Activated gamma-delta T cell treated with Interleukin-2 at 50 U/mL for 16 hours (primary cell): Measurements from ENCODE around the gene PILRA.
"Not testable (repeated sequence)": the region's sequence is repeated elsewhere in the genome, so short reads cannot be mapped to it uniquely, and the experiment has no call there.

Experiments used
- DNase-seq: peaks from one replicate; pipeline ENCODE4 v3.0.0-alpha.2; 2020

The PILRA gene

DNA sequence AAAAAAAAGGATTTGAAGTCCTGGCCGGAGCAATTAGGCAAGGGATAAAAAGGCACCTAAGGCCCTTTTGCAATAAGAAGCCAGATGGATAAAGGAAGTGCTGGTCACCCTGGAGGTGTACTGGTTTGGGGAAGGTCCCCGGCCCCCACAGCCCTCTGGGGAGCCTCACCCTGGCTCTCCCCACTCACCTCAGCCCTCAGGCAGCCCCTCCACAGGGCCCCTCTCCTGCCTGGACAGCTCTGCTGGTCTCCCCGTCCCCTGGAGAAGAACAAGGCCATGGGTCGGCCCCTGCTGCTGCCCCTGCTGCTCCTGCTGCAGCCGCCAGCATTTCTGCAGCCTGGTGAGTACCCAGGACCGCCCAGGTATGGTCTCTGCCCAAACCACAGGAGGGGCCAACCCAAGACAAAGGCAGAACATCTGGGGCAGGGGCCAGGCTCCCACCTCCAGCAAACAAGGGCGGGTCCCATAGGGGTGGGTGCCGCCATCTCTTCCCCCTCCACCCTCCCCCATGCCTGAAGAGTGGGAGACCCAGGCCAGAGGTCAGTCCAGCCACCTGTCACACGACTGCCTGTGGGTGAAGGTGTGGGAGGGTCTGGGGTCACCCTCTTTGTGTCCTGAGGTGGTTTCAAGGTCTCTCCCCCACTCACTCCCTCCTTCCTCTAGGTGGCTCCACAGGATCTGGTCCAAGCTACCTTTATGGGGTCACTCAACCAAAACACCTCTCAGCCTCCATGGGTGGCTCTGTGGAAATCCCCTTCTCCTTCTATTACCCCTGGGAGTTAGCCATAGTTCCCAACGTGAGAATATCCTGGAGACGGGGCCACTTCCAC is 15.0 kb upstream of the PILRA start, which contains the start of gene PILRB:
Gene PILRB (plus strand): TSS at position 91 of the 830 bp plus-strand sequence. CDS start 186 bp downstream, at position 277.
- DNase-seq, result no peak

DNA sequence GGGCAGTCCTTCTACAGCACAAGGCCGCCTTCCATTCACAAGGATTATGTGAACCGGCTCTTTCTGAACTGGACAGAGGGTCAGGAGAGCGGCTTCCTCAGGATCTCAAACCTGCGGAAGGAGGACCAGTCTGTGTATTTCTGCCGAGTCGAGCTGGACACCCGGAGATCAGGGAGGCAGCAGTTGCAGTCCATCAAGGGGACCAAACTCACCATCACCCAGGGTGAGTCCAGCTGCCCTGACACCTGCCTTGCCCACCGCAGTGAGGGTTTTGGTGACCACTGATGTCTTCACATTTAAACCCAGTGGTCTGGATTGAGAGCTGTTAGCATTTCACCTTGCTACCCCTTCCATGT is 14.5 kb upstream of the PILRA start:
- no peak for DNase-seq

DNA sequence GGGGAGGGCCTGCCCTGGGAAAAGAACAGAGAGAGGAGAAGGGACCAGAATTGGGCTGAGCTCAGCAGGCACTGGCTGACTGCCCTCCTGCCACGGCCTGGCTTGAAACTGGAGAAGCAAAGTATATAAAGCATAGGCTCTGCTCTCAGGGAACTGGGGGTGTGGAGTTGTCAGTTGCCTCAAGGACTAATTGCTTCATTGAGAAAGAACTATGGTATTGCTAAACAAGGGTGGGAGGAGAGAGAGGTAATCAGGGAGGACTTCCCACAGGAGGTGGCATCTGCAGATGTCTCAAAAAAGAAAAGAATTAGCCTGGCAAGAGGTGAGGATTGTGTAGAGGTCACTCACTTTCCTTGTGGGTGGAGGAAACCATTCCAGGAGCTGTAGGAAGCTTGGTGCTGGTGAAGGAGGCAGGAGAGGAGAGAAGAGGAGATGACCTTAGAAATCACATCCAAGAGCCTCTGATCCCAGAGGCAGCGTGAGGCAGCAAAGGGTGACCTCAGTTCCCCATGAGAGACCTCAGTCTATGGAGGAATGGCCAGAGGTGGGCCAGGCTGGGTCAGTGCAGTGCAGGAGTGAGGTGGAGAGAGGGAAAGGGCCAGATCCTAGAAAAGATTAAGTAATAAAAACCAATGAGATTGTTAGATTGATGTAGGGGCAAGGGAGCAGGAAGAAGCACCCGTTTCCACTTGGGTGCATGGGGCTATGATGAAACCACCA is 13.0 kb upstream of the PILRA start:
- DNase-seq, result no peak

DNA sequence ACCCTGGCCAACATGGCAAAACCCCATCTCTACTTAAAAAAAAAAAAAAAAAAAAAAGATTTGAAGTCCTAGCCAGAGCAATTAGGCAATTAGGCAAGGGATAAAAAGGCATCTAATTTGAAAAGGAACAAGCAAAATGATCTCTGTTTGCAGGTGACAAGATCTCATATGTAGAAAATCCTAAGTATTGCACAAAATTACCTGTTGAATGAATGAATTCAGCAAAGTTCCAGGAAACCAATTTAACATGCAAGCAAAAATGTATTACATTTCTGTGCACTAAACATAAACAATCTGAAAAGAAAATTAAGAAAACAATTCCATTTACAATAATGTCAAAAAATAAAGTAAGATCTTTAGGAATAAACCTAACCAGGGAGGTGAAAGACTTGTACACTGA is 10.2 kb upstream of the PILRA start:
- DNase-seq, result no peak

DNA sequence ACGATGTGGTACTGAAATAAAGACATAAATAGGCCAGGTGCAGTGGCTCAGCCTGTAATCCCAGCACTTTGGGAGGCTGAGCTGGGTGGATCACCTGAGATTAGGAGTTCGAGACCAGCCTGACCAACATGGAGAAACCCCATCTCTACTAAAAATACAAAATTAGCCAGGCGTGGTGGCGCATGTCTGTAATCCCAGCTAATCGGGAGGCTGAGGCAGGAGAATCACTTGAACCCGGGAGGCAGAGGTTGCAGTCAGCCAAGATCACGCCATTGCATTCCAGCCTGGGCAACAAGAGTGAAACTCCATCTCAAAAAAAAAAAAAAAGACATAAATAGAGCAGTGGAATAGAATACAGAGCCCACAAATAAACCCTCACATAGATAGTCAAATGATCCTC is 9.5 kb upstream of the PILRA start:
- not testable (repeated sequence) for DNase-seq

DNA sequence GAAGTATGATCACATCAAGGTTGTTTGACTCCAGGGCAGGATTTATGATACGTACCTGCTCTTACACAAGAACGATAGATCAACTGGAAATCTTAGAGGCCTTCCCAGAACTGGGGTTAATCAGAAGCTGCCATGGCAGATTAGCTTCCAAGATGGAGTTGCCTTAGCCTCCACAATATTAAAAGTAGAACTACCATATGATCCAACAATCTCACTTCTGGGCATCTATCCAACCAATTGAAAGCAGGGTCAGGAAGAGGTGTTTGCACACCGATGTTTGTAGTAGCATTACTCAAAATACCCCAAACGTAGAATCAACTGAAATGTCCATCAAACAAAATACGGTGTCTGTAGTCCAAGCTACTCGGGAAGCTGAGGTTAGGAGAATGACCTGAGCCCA is 8.8 kb upstream of the PILRA start:
- DNase-seq, result no peak

DNA sequence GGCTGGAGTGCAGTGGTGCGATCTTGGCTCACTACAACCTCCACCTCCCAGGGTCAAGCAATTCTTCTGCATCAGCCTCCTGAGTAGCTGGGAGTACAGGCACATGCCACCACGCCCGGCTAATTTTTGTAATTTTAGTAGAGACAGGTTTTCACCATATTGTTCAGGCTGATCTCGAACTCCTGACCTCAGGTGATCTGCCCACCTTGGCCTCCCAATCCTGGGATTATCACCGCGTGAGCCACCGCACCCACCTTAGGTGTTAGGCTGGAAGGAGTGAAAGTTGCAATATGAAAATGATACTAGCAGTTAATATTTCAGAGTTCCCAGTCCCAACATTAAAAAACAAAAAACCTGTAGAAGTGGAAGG is 7.3 kb upstream of the PILRA start:
- not testable (repeated sequence) for DNase-seq

DNA sequence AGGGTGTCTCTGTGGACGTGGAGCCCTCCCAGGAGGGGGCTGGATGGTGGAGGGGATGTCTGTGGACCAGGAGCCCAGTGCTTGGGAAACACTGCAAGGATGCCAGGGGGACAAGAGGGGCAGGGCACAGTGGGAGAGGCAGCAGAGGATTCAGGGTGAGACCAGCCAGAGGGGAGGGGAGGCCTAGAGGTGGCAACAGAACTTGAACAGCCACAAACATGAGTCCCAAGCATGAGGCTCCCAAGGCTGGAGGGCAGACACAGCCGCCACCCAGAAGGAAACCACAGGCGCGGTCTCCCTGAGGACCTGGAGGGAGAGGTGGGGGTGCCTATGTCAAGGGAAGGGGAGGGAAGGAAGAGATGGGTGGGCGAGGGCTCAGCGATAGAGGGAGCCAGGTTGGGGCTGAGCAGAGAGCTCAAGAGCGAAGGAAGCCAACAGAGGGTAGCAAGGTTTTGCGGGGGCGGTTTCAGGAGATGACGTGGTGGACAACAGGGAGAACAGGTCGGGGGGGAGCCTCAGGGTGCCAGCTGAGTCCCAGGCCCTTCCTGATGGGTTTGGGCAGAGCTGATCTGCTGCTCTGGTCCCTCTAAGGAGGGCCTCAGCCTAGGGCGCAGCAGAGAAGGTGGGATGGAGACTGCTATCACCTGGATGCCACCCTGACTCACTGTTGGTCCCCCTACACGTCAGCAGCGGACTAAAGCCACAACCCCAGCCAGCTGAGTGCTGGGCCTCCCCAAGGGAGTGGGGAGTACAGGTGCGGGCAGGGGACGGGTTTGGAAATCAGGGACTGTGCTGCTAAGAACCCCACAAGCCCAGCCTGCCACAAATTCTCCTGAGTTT is 6.7 kb upstream of the PILRA start:
- no peak for DNase-seq

DNA sequence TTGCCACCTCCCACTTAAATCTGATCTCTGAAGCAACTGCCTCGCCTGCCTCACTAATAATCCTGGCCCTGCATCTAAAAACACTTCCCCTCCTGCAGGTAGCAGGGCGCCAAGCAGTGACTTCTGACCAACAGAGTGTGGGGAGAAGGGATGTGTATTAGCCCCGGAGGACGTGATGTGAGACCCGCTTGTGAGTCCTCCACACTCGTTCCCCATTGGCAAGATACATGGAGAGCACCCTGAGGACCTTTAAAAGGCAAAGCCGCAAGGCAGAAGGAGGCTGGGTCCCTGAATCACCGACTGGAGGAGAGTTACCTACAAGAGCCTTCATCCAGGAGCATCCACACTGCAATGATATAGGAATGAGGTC is 6.1 kb upstream of the PILRA start:
- DNase-seq, result no peak

DNA sequence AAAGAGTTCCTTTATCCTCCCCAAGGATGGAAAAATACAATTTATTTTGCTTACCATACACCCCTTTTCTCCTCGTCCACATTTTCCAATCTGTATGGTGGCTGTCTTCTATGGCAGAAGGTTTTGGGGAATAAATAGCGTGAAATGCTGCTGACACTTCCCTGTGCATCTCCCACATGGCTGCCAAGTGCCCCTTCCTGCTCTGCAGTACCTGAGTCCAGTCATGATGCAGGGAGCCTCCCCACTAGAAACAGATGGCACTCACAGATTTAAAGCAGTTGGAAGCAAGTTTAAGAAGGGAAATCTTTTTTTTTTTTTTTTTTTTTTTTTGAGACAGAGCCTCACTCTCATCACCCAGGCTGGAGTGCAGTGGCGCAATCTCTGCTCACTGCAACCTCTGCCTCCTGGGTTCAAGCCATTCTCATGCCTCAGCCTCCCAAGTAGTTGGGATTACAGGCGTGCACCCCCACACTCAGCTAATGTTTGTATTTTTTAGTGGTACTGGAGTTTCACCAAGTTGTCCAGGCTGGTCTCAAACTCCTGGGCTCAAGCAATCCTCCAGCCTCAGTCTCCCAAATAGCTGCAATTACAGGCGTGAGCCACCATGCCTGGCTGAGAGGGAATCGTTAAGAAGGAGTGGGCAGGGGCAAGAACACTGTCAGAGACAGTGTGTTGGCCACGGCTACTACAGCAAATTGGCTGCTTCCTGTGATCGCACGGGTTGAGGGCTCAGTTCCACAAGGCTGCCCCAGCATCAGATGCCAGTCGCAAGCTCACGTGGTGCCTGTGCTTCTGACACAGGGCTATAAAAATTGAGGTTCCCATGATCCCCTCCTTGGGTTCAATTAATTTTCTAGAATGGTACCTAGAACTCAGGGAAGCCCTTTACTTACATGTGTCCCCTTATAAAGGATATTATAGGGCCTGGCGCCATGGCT is 5.3 kb upstream of the PILRA start:
- DNase-seq, result no peak

DNA sequence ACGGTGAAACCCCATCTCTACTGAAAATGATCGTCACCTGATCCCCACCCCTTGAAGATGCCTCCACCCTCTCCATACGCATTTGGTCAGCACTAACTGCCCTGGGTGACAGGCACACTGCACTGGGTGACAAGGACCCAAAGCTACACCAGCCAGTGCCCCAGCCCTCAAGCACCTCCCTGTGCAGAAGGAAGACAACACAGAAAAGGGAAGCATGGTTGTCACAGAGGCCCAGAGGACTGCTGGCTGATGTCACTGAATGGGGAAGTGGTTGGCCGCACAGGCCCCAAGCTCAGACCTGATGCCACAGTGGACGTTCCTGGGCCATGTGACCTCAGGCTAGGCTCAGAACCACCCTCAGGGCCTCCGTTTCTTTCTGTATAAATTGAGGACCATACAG is 4.2 kb upstream of the PILRA start:
- DNase-seq, result no peak

DNA sequence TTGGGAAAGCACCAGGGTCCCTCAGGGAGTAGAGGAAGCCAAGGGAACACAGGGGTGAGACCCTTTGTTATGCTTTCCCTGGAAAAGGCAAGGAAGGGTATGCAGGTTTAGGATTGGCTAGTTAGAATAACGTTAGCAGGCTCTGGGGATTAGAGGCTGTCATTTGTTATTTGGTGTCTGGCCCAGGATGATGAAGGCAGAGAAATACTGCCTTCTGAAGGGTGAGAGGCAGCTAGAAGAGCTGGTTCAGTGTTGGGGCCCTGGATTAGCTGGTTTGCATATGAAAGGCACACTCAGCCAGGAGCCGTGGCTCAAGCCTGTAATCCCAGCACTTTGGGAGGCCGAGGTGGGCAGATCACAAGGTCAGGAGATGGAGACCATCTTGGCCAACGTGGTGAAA is 3.0 kb upstream of the PILRA start:
- DNase-seq, result no peak

DNA sequence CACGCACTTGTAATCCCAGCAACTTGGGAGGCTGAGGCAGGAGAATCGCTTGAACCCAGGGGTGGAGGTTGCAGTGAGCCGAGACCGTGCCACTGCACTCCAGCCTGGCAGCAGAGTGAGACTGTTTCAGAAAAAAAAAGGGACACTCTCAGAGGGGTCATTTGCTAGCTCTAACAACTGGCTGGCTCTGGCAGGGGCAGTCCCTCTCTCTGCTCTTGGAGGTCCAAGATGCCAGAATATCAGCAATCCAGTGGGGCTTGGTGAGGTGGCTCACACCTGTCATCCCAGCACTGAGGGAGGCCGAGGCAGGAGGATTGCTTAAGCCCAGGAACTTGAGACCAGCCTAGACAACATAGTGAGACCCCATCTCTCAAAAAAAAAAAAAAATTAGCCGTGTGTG is 2.5 kb upstream of the PILRA start:
- no peak for DNase-seq

DNA sequence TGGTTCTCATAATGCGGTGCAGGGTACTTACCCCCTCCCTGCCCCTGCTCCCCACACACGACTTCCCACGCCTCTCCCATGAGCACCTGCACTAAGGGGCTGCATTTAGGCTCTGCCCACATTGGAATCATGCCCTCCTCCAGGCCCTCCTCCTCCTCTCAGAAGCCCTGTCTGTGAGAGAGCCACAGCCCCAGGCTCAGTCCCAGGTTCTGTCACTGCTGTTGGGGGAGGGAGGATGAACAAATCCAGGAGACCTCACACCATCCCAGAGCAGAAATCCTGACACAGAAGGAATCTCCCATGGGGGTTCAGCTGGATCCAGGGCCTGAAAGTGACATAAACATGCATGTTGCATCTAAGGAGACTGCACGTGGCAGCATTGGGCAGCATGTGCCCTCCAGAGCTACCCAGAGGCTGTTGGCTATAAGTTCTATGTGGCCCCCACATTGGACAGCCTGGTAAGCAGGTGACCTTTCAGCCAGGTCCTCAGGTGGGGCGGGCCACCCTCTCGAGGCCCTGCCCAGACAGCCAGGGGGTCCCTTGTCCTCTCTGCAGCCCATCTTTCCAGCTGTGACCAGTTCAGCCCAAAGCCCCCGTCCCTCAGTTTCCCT is 1.6 kb upstream of the PILRA start:
- DNase-seq, result no peak

DNA sequence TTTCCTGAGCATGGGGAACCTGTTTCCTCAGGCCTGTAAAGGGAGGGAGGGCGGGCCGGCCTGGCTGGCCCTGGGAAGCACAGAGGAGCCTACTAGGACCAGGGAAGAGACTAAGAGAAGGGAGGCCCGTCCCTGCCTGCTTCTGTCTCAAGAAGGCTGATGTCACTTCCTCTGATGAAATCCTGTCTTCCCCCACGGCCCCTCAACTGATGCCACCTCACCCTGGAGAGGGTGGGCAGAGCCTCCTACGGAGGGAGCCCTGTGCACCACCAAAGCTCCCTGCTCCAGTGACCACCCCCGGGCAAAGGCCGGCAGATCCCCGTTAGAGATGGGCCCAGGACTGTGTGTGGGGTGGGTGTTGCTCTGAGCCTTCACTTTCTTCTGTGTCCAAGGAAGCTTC is 1.0 kb upstream of the PILRA start:
- no peak for DNase-seq

DNA sequence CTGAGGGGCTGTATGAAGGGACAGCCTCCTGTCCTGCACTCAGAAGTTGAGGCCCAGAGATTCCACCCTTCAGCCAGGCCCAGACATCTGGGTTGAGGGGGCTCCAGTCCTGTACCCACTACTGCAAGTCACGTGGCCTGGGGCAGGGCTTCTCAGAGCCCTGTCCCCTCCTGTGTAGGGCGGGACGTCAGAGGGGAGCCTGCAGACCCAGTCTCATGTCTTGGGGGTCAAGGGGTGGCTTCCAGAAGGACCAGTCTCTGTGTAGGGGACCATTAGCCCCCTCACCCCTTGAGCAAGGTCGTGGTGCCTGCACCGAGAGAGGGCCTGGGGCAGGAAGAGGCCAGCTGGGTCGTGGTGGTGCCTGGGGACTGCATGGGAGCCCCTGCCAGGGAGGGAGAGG is 593 bp upstream of the PILRA start:
- DNase-seq, result no peak

DNA sequence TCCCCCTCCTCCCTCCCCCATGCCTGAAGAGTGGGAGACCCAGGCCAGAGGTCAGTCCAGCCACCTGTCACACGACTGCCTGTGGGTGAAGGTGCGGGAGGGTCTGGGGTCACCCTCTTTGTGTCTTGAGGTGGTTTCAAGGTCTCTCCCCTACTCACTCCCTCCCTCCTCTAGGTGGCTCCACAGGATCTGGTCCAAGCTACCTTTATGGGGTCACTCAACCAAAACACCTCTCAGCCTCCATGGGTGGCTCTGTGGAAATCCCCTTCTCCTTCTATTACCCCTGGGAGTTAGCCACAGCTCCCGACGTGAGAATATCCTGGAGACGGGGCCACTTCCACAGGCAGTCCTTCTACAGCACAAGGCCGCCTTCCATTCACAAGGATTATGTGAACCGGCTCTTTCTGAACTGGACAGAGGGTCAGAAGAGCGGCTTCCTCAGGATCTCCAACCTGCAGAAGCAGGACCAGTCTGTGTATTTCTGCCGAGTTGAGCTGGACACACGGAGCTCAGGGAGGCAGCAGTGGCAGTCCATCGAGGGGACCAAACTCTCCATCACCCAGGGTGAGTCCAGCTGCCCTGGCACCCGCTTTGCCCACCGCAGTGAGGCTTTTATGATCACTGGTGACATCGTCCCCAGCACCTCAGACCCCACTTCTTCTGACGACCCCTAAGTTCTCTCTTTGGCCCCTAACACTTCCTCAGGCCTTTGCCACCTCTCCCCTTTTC is 747 bp downstream of the PILRA start:
- not testable (repeated sequence) for DNase-seq

DNA sequence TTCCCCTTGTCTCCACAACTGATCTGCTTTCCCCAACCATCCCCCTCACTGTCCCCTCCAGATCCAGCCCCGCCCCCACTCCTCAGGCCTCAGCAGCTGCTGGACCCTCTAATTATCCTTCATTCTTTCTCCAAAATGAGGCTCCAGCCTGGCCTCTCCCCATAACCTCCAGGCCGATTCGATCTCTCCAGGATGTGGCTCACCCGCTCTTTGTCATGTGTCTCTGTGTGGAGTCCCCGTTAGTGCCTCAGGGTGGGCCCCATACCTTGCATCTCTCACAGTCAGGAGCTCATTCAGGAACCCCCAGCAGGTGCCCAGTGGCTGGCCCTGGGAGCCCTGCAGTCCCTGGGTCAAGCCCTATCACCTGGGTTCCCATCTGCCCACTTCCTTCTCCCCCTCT is 1.3 kb downstream of the PILRA start:
- DNase-seq, result no peak

DNA sequence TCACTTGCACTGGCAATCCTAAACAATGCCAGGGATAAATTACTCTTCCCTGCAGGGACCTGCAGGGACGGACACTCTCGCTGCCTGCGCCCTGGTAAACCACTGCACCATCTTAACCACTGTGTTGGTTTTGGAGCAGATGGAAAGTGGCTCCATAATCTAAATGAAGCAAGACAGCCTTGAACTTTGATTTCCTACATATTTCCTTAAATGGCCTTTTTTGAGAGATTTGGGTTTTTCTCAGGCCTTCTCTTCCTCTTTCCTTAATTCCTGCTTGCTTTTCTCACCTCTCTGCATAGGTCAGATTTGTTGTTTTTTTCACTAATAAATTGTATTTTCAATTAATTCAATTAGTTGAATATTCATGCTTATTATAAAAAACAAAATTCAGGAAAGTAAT is 2.8 kb downstream of the PILRA start:
- no peak for DNase-seq

DNA sequence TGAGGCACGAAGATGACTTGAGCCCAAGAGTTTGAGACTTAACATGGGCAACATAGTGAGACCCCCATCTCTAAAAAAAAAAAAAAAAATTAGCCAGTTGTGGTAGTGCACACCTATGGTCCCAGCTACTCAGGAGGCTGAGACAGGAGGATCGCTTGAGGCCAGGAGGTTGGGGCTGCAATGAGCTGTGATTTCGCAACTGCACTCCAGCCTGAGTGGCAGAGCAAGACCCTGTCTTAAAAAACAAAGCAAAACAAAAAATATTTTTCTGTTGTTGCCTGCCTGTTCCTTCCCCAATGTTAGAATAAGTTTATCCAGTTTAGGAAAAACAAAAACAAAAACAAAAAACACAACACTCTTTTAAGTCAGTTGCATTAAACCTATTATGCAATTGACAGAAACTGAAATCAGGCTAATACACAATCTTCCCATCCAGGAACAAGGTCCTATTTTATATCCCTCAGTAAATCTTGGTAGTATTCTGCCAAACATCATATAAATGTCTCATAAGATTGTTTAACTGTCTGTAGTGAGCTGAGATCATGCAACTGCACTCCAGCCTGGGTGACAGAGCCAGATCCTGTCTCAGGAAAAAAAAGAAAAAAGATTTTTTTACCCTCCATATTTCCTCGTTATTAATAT is 4.9 kb downstream of the PILRA start:
- no peak for DNase-seq

DNA sequence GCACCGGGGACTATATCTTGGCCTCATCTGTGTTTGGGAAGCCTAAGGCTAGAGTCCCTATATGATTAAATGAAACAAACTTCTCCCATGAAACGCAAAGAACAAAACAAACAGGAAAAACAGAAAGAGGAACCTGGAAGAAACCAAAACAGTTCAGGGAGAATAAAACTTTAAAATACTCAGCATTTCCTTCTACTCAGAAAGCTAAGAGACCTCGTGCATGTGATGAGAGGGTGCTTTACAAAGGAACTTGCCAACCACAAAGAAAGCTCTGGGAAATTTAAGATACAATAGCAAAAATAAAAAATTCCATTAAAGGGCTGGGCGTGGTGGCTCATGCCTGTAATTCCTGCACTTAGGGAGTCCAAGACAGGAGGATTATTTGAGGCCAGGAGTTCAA is 6.9 kb downstream of the PILRA start:
- DNase-seq, result no peak
